HepG2 (cell line): Measurements from ENCODE around the gene ANXA10. TPM values are rescaled to one million over a fixed set of nuclear protein-coding genes. Genes with fewer than 3 reads are reported as not detected.

Experiments used
- ATAC-seq: fragments of 200-7000 bp; cut with Tn5 transposase; 3 replicates; pipeline ENCODE4 v1.9.1; 2020; ENCODE audit warnings: mild to moderate bottlenecking, moderate library complexity
- BruUV-seq: library from RNA; stranded (reverse); fragments of 400-500 nt; replicated peaks from 2 replicates; lab custom pipeline; 2021; lab: Mats Ljungman, UMichigan
- CTCF ChIA-PET: fragments of 300-600 bp; formaldehyde crosslinking; extraction: SDS; loops from one replicate; lab custom pipeline; 2021; ENCODE audit warnings: low total read pairs, inconsistent platforms, low intra/inter-chr PET ratio; lab: Yijun Ruan, JAX
- POLR2A ChIA-PET: fragments of 350-600 bp; sonication (Branson Sonifier 250); formaldehyde crosslinking; loops from one replicate; lab custom pipeline; 2020; ENCODE audit warnings: antibody characterized with exemption, inconsistent platforms; lab: Yijun Ruan, JAX
- DNase-seq: peaks from one replicate; pipeline ENCODE4 v3.0.0-alpha.2; 2015; ENCODE audit warnings: low spot score
- FAIRE-seq: peaks from 3 replicates; lab custom pipeline; 2011; peaks lifted over from hg19 to GRCh38; lab: Jason Lieb, UNC
- H2AFZ ChIP-seq: one replicate; pipeline ENCODE4 v1.6.1; 2011; ENCODE audit warnings: low read length, inconsistent platforms
- H3K27ac ChIP-seq: fragments of 300-600 bp; 3 replicates; pipeline ENCODE4 v1.8.0; 2011; ENCODE audit warnings: mixed run types, mild to moderate bottlenecking, mixed read lengths, low read length, inconsistent platforms; ENCODE audit not compliant: insufficient read depth; ENCODE audit errors: extremely low read length
- H3K27me3 ChIP-seq, 2 experiments: fragments of 200-600 bp in 1 of 2; 2 replicates in 1 of 2; 3 replicates in 1 of 2; pipeline versions ENCODE4 v1.6.0 to v1.8.0; 2011; ENCODE audit warnings: low read length in 2 of 2, mild to moderate bottlenecking in 2 of 2, moderate library complexity in 2 of 2, inconsistent platforms in 1 of 2; ENCODE audit not compliant: insufficient read depth in 2 of 2, control insufficient read depth in 1 of 2
- H3K36me3 ChIP-seq, 2 experiments: fragments of 200-600 bp in 1 of 2; replicated peaks in 1 of 2; 2 replicates in 1 of 2; 3 replicates in 1 of 2; pipeline versions ENCODE4 v1.5.1 to v1.8.0; 2011; ENCODE audit warnings: low read length in 2 of 2, inconsistent platforms in 1 of 2; ENCODE audit not compliant: insufficient read depth in 2 of 2, control insufficient read depth in 1 of 2
- H3K4me1 ChIP-seq: 2 replicates; pipeline ENCODE4 v1.5.1; 2012; ENCODE audit warnings: low read length, inconsistent platforms; ENCODE audit not compliant: insufficient read depth
- H3K4me2 ChIP-seq: 2 replicates; pipeline ENCODE4 v1.6.0; 2011; ENCODE audit warnings: low read depth, low read length, inconsistent platforms
- H3K4me3 ChIP-seq, 3 experiments: fragments of 200-600 bp in 1 of 3; sonication (generic), shearing (Covaris generic) in 1 of 3; replicated peaks in 1 of 3; 2 replicates each; pipeline ENCODE4 v1.5.1; 2011 to 2016; ENCODE audit warnings: low read length in 3 of 3, inconsistent platforms in 2 of 3, low read depth in 2 of 3, mild to moderate bottlenecking in 2 of 3, control low read depth in 1 of 3, mixed read lengths in 1 of 3; ENCODE audit not compliant: insufficient read depth in 1 of 3
- H3K79me2 ChIP-seq: one replicate; pipeline ENCODE4 v1.6.1; 2011; ENCODE audit warnings: low read length, inconsistent platforms; ENCODE audit not compliant: insufficient read depth
- H3K9ac ChIP-seq: 2 replicates; pipeline ENCODE4 v1.6.0; 2011; ENCODE audit warnings: mild to moderate bottlenecking, low read depth, low read length, inconsistent platforms; ENCODE audit not compliant: insufficient read depth
- H3K9me3 ChIP-seq: 2 replicates; pipeline ENCODE4 v1.5.1; 2012; ENCODE audit warnings: mild to moderate bottlenecking, low read length
- H4K20me1 ChIP-seq: 2 replicates; pipeline ENCODE4 v1.6.0; 2011; ENCODE audit warnings: inconsistent platforms, mild to moderate bottlenecking, low read length, moderate library complexity; ENCODE audit not compliant: insufficient read depth
- BRD4 ChIP-seq: sonication (generic); formaldehyde crosslinking; IDR thresholded peaks from 2 replicates; pipeline ENCODE4 v1.4.0; 2020; ENCODE audit warnings: missing genetic modification reagents
- CAMTA2 ChIP-seq: sonication (generic); formaldehyde crosslinking; IDR thresholded peaks from 2 replicates; pipeline ENCODE4 v1.4.0; 2020; ENCODE audit warnings: mild to moderate bottlenecking, missing genetic modification reagents, borderline replicate concordance
- ESRRA ChIP-seq: sonication (generic); formaldehyde crosslinking; IDR thresholded peaks from 2 replicates; pipeline ENCODE4 v1.5.1; 2020; ENCODE audit warnings: mild to moderate bottlenecking, low read depth, missing genetic modification reagents
- HNRNPH1 ChIP-seq: fragments of 200-400 bp; formaldehyde crosslinking; optimal IDR thresholded peaks from 2 replicates; pipeline ENCODE3; 2017; ENCODE audit warnings: mild to moderate bottlenecking, low read depth, low read length
- NFE2L1 ChIP-seq: sonication (generic); formaldehyde crosslinking; IDR thresholded peaks from 2 replicates; pipeline ENCODE4 v1.4.0; 2020; ENCODE audit warnings: missing genetic modification reagents, mild to moderate bottlenecking, borderline replicate concordance
- NFE2L2 ChIP-seq: fragments of 150-350 bp; IDR thresholded peaks from 2 replicates; pipeline ENCODE4 v1.6.1; 2014; ENCODE audit warnings: low read length
- PAX8 ChIP-seq: sonication (generic); formaldehyde crosslinking; IDR thresholded peaks from 2 replicates; pipeline ENCODE4 v1.8.0; 2022; ENCODE audit warnings: mild to moderate bottlenecking, missing genetic modification reagents, borderline replicate concordance
- PRPF4 ChIP-seq: fragments of 200-400 bp; formaldehyde crosslinking; IDR thresholded peaks from 2 replicates; pipeline ENCODE4 v1.6.1; 2016; ENCODE audit warnings: low read length, low read depth; ENCODE audit not compliant: poor library complexity, severe bottlenecking
- TEF ChIP-seq: sonication (generic); formaldehyde crosslinking; IDR thresholded peaks from 2 replicates; pipeline ENCODE4 v1.5.0; 2020; ENCODE audit warnings: missing genetic modification reagents
- ZC3H13 ChIP-seq: sonication (generic); formaldehyde crosslinking; IDR thresholded peaks from 2 replicates; pipeline ENCODE4 v1.8.1; 2023; ENCODE audit warnings: mild to moderate bottlenecking, missing genetic modification reagents, moderate library complexity
- ZNF263 ChIP-seq: sonication (generic); formaldehyde crosslinking; IDR thresholded peaks from 2 replicates; pipeline ENCODE4 v1.4.0; 2020; ENCODE audit warnings: missing genetic modification reagents
- ZNF280D ChIP-seq: sonication (generic); formaldehyde crosslinking; IDR thresholded peaks from 2 replicates; pipeline ENCODE4 v1.5.1; 2020; ENCODE audit warnings: mild to moderate bottlenecking, missing genetic modification reagents
- ZNF326 ChIP-seq: sonication (generic); formaldehyde crosslinking; IDR thresholded peaks from 2 replicates; pipeline ENCODE4 v1.4.0; 2020; ENCODE audit warnings: missing genetic modification reagents, borderline replicate concordance
- ZNF562 ChIP-seq: sonication (generic); formaldehyde crosslinking; IDR thresholded peaks from 2 replicates; pipeline ENCODE4 v1.8.0; 2022; ENCODE audit warnings: missing genetic modification reagents, borderline replicate concordance
- ZNF570 ChIP-seq: sonication (generic); formaldehyde crosslinking; IDR thresholded peaks from 2 replicates; pipeline ENCODE4 v1.4.0; 2020; ENCODE audit warnings: mild to moderate bottlenecking, missing genetic modification reagents, borderline replicate concordance
- ZNF589 ChIP-seq: sonication (generic); formaldehyde crosslinking; conservative IDR thresholded peaks from 2 replicates; pipeline ENCODE4 v1.8.0; 2022; ENCODE audit warnings: mild to moderate bottlenecking, moderate library complexity, missing genetic modification reagents
- ZNF713 ChIP-seq: sonication (generic); formaldehyde crosslinking; IDR thresholded peaks from 2 replicates; pipeline ENCODE4 v1.4.0; 2020; ENCODE audit warnings: mild to moderate bottlenecking, missing genetic modification reagents
- ZNF777 ChIP-seq: sonication (generic); formaldehyde crosslinking; IDR thresholded peaks from 2 replicates; pipeline ENCODE4 v1.4.0; 2020; ENCODE audit warnings: missing genetic modification reagents
- in situ Hi-C: cut with HindIII; loops from 2 replicates; pipeline ENCODE4 v1.10.0; 2017; ENCODE audit warnings: low pct_unique_long_range_greater_than_20kb; ENCODE audit not compliant: extremely low pct_ligation_motif_present
- intact Hi-C: fragments of 100-400 bp; cut with micrococcal nuclease; formaldehyde crosslinking; loops from one replicate; pipeline ENCODE4 v1.10.0; 2022; ENCODE audit not compliant: unreplicated experiment
- polyA plus RNA-seq, 8 experiments: library from polyadenylated mRNA; depleted of rRNA in 3 of 8; stranded (reverse) in 7 of 8; unstranded in 1 of 8; fragments of >200 nt; fragmentation: Illumina TruSeq in 4 of 8; extraction: Trizol in 4 of 8; gene quantifications; 2 replicates each; pipeline versions ENCODE4 v1.2.1 to v1.2.3, GENCODE V29; 2011 to 2016; ENCODE audit warnings: low read depth in 4 of 8, missing spikeins in 1 of 8, mixed read lengths in 1 of 8; ENCODE audit not compliant: insufficient read depth in 1 of 8
- total RNA-seq, 5 experiments: library from RNA; depleted of rRNA; stranded (reverse); fragments of >200 nt; fragmentation: Illumina TruSeq; extraction: Trizol; gene quantifications; 2 replicates each; pipeline ENCODE4 v1.2.3, GENCODE V29; 2016; ENCODE audit warnings: low read depth in 1 of 5
- TF ChIP-seq, protein P1 (sequence below): sonication (generic); formaldehyde crosslinking; IDR thresholded peaks from 2 replicates; pipeline ENCODE4 v1.4.0; 2020; ENCODE audit warnings: low read depth, mild to moderate bottlenecking, missing genetic modification reagents

Gene ANXA10
- total and polyA plus RNA-seq, 2 of the 13 experiments (the other 11 are each of a cell fraction or from before 2014, with no cell fraction given), result 0.08 TPM; not detected in 1

DNA sequence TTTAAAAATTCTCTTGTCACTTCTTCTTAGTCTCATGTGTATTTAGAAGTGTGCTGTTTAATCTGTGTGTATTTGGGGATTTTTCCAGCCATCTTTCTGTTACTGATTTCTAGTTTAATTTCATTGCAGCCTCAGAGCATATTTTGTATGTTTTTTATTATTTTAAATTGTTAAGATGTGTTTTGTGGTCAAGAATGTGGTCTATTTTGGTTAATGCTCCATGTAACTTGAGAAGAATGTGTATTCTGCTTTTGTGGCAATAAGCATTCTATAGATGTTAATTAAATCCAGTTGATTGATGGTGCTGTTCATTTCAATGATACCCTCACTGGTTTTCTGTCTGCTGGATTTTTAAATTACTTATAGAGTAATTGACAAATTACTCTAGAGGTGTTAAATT is 38.9 kb downstream of the ANXA10 start:
- POLR2A ChIA-PET, result no interaction called here
- H3K9me3 ChIP-seq, result no peaks in the 10 kb centered on the region

More for the DNA sequence above, 38.9 kb downstream of the ANXA10 start:
- H2AFZ ChIP-seq, result no peak overlapping the region
- H3K36me3 ChIP-seq, result no peaks in the 10 kb centered on the region
- H3K27me3 ChIP-seq, result no peaks in the 10 kb centered on the region
- H3K27ac ChIP-seq, result no peak overlapping the region
- ATAC-seq, result no peak
- no peaks in the 10 kb centered on the region for H3K4me1 ChIP-seq
- no peak for DNase-seq
- CTCF ChIA-PET, result no interaction called here
- BruUV-seq, result no TSS peak
- H3K4me2 ChIP-seq, result no peak overlapping the region
- no peak overlapping the region for H3K4me3 ChIP-seq
- intact Hi-C loops, result no loop called here
- in situ Hi-C loops, result no loop called here
- no peaks in the 10 kb centered on the region for H4K20me1 ChIP-seq
- no peak for FAIRE-seq
- H3K9ac ChIP-seq, result no peak overlapping the region
- H3K79me2 ChIP-seq, result no peaks in the 10 kb centered on the region
- TF ChIP-seq ZNF263 (CRISPR knock-in tag), result no peak
- no peak for TF ChIP-seq HNRNPH1
- no peak for TF ChIP-seq ZNF562 (CRISPR knock-in tag)
- no peak for TF ChIP-seq ZNF777 (CRISPR knock-in tag)
- TF ChIP-seq ZNF570 (CRISPR knock-in tag), result no peak
- TF ChIP-seq, protein P1, sequence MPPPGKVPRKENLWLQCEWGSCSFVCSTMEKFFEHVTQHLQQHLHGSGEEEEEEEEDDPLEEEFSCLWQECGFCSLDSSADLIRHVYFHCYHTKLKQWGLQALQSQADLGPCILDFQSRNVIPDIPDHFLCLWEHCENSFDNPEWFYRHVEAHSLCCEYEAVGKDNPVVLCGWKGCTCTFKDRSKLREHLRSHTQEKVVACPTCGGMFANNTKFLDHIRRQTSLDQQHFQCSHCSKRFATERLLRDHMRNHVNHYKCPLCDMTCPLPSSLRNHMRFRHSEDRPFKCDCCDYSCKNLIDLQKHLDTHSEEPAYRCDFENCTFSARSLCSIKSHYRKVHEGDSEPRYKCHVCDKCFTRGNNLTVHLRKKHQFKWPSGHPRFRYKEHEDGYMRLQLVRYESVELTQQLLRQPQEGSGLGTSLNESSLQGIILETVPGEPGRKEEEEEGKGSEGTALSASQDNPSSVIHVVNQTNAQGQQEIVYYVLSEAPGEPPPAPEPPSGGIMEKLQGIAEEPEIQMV (CRISPR knock-in tag), result no peak
- TF ChIP-seq ESRRA, result no peak
- TF ChIP-seq ZNF326 (CRISPR knock-in tag), result no peak
- TF ChIP-seq NFE2L1 (CRISPR knock-in tag), result no peak
- TF ChIP-seq NFE2L2, result no peak
- TF ChIP-seq ZC3H13 (CRISPR knock-in tag), result no peak
- no peak for TF ChIP-seq ZNF589 (CRISPR knock-in tag)
- TF ChIP-seq ZNF280D (CRISPR knock-in tag), result no peak
- no peak for TF ChIP-seq PRPF4
- TF ChIP-seq PAX8, result no peak
- no peak for TF ChIP-seq CAMTA2 (CRISPR knock-in tag)
- TF ChIP-seq BRD4 (CRISPR knock-in tag), result no peak
- no peak for TF ChIP-seq TEF (CRISPR knock-in tag)
- no peak for TF ChIP-seq ZNF713 (CRISPR knock-in tag)
